ENCODE results near the gene FGFR4. TPM values are rescaled to one million over a fixed set of nuclear protein-coding genes. Genes with fewer than 3 reads are reported as not detected.

Gene FGFR4
- total and polyA plus RNA-seq, 2 donors from 2014 or later = 50.2 to 72.6 TPM

- peaks cover 2 to 12% (median 12%) of the 10 kb centered on the region in 3 donors for H3K36me3 ChIP-seq (ENCODE audit: control insufficient read depth in 2 of 3, insufficient read depth in 3 of 3, low read length in 3 of 3)
- H3K9me3 ChIP-seq (ENCODE audit: control insufficient read depth in 2 of 3, insufficient read depth in 1 of 3, low read length in 3 of 3) = no peaks in the 10 kb centered on the region
- no peaks in the 10 kb centered on the region for H3K27me3 ChIP-seq (ENCODE audit: control insufficient read depth, insufficient read depth, low read length)
- peak in 2 of 5 donors; percentile 10 to 20 for DNase-seq
- no peak overlapping the region for H3K9ac ChIP-seq (ENCODE audit: low read length in 3 of 3)
- no peak overlapping the region for H3K4me3 ChIP-seq (ENCODE audit: low read length in 3 of 3)
- FAIRE-seq = no peak
- intact Hi-C loops (cut with DNase I) = no loop called here
- H3K4me1 ChIP-seq (ENCODE audit: control insufficient read depth in 2 of 3, insufficient read depth in 2 of 3, low read depth in 1 of 3, low read length in 3 of 3) = no peaks in the 10 kb centered on the region
- no peak for TF ChIP-seq CTCF (IDR thresholded peaks at IDR 0.05; ENCODE audit: borderline replicate concordance, extremely low read depth, insufficient read depth)
- no peak overlapping the region for H3K27ac ChIP-seq (ENCODE audit: low read depth in 2 of 2, low read length in 2 of 2)
These were observed 60.4 kb downstream of the FGFR4 start for GRCh38 chr5:177146891-177147638.

Other genes starting within 250 kb of the FGFR4 start
- gene HK3, start 187.6 kb upstream of the FGFR4 start, total RNA-seq = 21.2 TPM
- gene HK3, start 187.6 kb upstream of the FGFR4 start, polyA plus RNA-seq (ENCODE audit: insufficient read depth, low read depth, low replicate concordance) = 2.0 TPM
- 37.9 TPM for gene UIMC1, start 80.1 kb upstream of the FGFR4 start, total RNA-seq
- gene UIMC1, start 80.1 kb upstream of the FGFR4 start, polyA plus RNA-seq (ENCODE audit: insufficient read depth, low read depth, low replicate concordance) = 16.2 TPM
- 19.2 TPM for gene ZNF346, start 64.2 kb upstream of the FGFR4 start, total RNA-seq
- 9.5 TPM for gene ZNF346, start 64.2 kb upstream of the FGFR4 start, polyA plus RNA-seq (ENCODE audit: insufficient read depth, low read depth, low replicate concordance)
- 99.1 TPM for gene NSD1, start 46.9 kb downstream of the FGFR4 start, total RNA-seq
- 6.0 TPM for gene NSD1, start 46.9 kb downstream of the FGFR4 start, polyA plus RNA-seq (ENCODE audit: insufficient read depth, low read depth, low replicate concordance)
- 25.0 TPM for gene RAB24, start 216.8 kb downstream of the FGFR4 start, total RNA-seq
- gene RAB24, start 216.8 kb downstream of the FGFR4 start, polyA plus RNA-seq (ENCODE audit: insufficient read depth, low read depth, low replicate concordance) = 77.6 TPM
- gene PRELID1, start 216.9 kb downstream of the FGFR4 start, total RNA-seq = 90.8 TPM
- gene PRELID1, start 216.9 kb downstream of the FGFR4 start, polyA plus RNA-seq (ENCODE audit: insufficient read depth, low read depth, low replicate concordance) = 351 TPM
- gene MXD3, start 225.0 kb downstream of the FGFR4 start, total RNA-seq = 6.6 TPM
- gene MXD3, start 225.0 kb downstream of the FGFR4 start, polyA plus RNA-seq (ENCODE audit: insufficient read depth, low read depth, low replicate concordance) = 4.9 TPM